NK-92 (cell line): ENCODE measurements around the gene LILRB3.
"Not testable (repeated sequence)": the region's sequence is repeated elsewhere in the genome, so short reads cannot be mapped to it uniquely, and the experiment has no call there.

Source experiments
- DNase-seq: peaks from one replicate; lab custom pipeline; 2025; ENCODE audit not compliant: unreplicated experiment; lab: John Stamatoyannopoulos, UW

LILRB3 gene

GRCh38 chr19:54222474-54223276 is at the start of gene LILRB3:
Gene LILRB3 (minus strand): TSS chr19:54223007. CDS start chr19:54222976, 31 bp downstream.
- DNase-seq, result not testable (repeated sequence)

GRCh38 chr19:54272181-54272580 is 49.4 kb upstream of the LILRB3 start:
- DNase-seq, result not testable (repeated sequence)

GRCh38 chr19:54271587-54271986 is 48.8 kb upstream of the LILRB3 start:
- not testable (repeated sequence) for DNase-seq

GRCh38 chr19:54271106-54271505 is 48.3 kb upstream of the LILRB3 start:
- no peak for DNase-seq

GRCh38 chr19:54268936-54269335 is 46.1 kb upstream of the LILRB3 start:
- no peak for DNase-seq

GRCh38 chr19:54266133-54266532 is 43.3 kb upstream of the LILRB3 start:
- no peak for DNase-seq

GRCh38 chr19:54262470-54262869 is 39.7 kb upstream of the LILRB3 start:
- no peak for DNase-seq

- DNase-seq, result no peak
Observed at GRCh38 chr19:54262066-54262465, 39.3 kb upstream of the LILRB3 start.

- DNase-seq, result no peak
Observed at GRCh38 chr19:54257116-54257480, 34.3 kb upstream of the LILRB3 start, which contains the start of gene LILRB5. Gene LILRB5 (minus strand): TSS chr19:54257273. CDS start chr19:54257193, 80 bp downstream.

GRCh38 chr19:54256250-54257115 is 33.7 kb upstream of the LILRB3 start:
- no peak for DNase-seq

GRCh38 chr19:54255105-54255775 is 32.4 kb upstream of the LILRB3 start:
- no peak for DNase-seq

- DNase-seq, result no peak
Observed at GRCh38 chr19:54254195-54254906, 31.5 kb upstream of the LILRB3 start.

GRCh38 chr19:54253331-54254194 is 30.8 kb upstream of the LILRB3 start:
- no peak for DNase-seq

- DNase-seq, result no peak
Observed at GRCh38 chr19:54252845-54253244, 30.0 kb upstream of the LILRB3 start.

- no peak for DNase-seq
Observed at GRCh38 chr19:54252243-54252642, 29.4 kb upstream of the LILRB3 start.

GRCh38 chr19:54248016-54248601 is 25.3 kb upstream of the LILRB3 start:
- no peak for DNase-seq

- no peak for DNase-seq
Observed at GRCh38 chr19:54247106-54247930, 24.5 kb upstream of the LILRB3 start.

- DNase-seq, result no peak
Observed at GRCh38 chr19:54245936-54246335, 23.1 kb upstream of the LILRB3 start.

- DNase-seq, result not testable (repeated sequence)
Observed at GRCh38 chr19:54243809-54244208, 21.0 kb upstream of the LILRB3 start.
